Measurements from ENCODE around the gene ZNF664.
A peak's percentile ranks its signal among the peaks of the same experiment; 100 is the strongest.

- TF ChIP-seq POLR2A (IDR thresholded peaks at IDR 0.05; ENCODE audit: borderline replicate concordance, extremely low read depth, insufficient read depth, insufficient read length) (no peak), CTCF (IDR thresholded peaks at IDR 0.05 in 2 of 3, conservative IDR thresholded peaks at IDR 0.05 in 1 of 3; ENCODE audit: borderline replicate concordance in 1 of 3, insufficient read depth in 1 of 3, low read depth in 2 of 3, low read length in 2 of 3) (peak; percentile 83 to 94 (median 91)), RAD21 (IDR thresholded peaks at IDR 0.05; ENCODE audit: low read depth) (peak; percentile 95), ZNF274 (IDR thresholded peaks at IDR 0.05; ENCODE audit: low read depth, low read length) (no peak), ELF1 (IDR thresholded peaks at IDR 0.05; ENCODE audit: borderline replicate concordance, low read depth) (no peak), REST (IDR thresholded peaks at IDR 0.05; ENCODE audit: low read depth) (no peak), SIN3A (IDR thresholded peaks at IDR 0.05; ENCODE audit: low read depth) (no peak), TCF7L2 (IDR thresholded peaks at IDR 0.05; ENCODE audit: borderline replicate concordance, extremely low read depth, insufficient read depth, insufficient read length) (no peak), EZH2 (IDR thresholded peaks at IDR 0.05) (no peak), MAX (IDR thresholded peaks at IDR 0.05) (no peak), EZH2phosphoT487 (IDR thresholded peaks at IDR 0.05; ENCODE audit: borderline replicate concordance) (no peak), SRF (IDR thresholded peaks at IDR 0.05; ENCODE audit: low read depth) (no peak), POLR2AphosphoS5 (IDR thresholded peaks at IDR 0.05; ENCODE audit: low read depth, low read length) (no peak), SP1 (IDR thresholded peaks at IDR 0.05; ENCODE audit: low read depth) (no peak)
Observed at GRCh38 chr12:124036657-124037109, 63.7 kb downstream of the ZNF664 start.

Measured in HCT116 (cell line).